Measurements from ENCODE around the gene VSIG8.

Gene VSIG8

GRCh38 chr1:159854693-159855192 is 7.7 kb downstream of the VSIG8 start:
- peak; percentile 80 for DNase-seq

DNA sequence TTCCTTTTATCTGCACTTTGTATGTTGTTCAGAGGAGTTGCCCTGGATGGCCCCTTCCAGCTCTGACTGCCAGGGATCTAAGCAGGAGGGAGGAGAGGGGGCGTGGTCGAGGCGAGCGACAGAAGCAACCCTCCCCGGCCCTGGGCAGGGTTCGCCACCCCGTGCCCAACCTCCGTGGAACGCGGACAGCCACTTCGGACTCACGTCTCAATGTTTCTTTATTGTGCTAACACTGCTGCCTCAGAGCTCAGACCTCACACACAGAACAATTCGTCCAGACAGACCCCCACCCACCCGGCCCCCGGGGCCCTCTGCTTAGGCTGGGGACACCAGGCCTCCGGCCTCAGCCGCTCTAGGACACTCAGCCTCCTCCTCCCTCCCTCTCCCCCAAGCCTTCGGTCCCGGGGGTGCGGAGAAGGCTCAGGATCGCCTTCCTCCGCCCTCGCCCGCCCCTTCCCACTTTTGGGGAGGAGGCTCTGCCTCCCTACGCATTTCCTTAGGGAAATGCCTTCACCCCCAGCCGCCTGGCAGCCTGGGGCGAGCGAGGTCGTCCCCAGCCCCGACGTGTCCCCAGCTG is 8.3 kb downstream of the VSIG8 start:
- peak; percentile 25 for DNase-seq

GRCh38 chr1:159853417-159854115 is 8.9 kb downstream of the VSIG8 start:
- peak; percentile 44 for DNase-seq

GRCh38 chr1:159851407-159851806 is 11.1 kb downstream of the VSIG8 start:
- no peak for DNase-seq

DNA sequence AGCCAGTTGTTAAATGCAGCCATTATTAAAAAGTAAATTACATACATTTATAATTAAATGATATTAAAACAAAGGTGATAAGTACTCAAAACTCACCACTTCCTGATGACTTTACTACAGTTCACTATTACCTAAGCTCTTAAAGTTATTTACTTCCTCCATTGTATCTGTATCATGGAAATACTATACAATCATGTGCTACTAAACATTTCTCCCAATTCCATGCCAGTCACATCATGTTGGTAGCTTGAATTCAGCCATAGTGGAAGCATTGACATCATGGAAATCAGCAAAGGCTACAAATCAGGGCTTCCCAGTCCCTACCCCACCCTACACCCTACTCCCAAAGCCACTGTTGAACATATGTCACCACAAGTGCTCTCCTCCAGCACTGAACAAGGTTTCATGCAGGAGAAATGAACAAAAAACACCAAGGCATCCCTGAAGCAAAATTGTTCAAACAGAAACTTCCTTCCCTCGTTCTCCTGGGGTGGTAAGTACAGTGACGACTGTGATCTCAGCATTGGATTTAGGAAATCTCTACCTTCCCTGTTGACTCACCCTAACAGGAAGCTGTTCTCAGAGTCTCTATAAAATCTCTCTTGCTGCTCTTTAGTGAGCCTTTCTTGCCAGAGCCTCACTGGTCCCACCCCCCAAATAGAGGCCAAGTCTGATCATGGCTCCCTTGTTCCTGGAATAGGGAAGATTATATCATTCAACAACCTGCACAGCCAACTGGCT is 12.7 kb downstream of the VSIG8 start:
- peak; percentile 60 for DNase-seq

DNA sequence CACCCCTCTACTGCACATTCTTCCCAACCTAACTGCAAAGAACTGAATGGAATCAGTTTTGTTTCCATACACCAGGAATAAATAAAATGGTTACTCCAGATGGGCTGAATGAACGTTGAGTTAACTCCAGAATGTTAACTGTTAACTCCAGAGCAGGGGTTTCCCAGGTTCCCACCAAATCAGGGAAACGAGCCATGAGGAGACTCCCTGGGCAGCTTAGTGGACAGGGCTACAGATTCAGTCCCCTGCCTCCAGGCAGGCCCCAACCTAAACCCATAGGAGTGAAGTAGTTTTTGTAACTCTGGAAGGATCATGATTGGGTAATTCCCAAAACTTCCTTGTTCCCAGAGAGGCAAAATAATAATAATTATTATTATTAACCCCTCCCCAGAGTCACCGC is 14.1 kb downstream of the VSIG8 start:
- no peak for DNase-seq

DNA sequence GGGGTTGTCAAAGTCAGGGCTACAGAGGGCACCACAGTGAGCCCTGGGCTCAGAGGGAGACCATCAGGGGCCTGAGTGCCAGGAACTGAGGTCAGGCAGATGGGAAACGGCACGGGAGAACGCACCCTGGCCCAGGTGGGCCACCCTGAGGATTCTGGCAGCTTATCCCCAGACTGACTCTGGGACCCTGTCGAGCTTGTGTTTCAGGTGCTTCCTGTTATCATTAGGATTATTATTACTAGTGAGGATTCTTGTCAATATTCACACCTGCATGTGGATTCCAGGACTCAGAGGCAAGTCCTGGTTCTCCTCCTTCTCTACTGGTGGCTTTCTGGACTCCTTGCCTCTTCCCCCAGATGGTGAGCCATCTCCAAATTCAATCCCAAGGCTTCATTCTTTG is 15.2 kb downstream of the VSIG8 start:
- no peak for DNase-seq

DNA sequence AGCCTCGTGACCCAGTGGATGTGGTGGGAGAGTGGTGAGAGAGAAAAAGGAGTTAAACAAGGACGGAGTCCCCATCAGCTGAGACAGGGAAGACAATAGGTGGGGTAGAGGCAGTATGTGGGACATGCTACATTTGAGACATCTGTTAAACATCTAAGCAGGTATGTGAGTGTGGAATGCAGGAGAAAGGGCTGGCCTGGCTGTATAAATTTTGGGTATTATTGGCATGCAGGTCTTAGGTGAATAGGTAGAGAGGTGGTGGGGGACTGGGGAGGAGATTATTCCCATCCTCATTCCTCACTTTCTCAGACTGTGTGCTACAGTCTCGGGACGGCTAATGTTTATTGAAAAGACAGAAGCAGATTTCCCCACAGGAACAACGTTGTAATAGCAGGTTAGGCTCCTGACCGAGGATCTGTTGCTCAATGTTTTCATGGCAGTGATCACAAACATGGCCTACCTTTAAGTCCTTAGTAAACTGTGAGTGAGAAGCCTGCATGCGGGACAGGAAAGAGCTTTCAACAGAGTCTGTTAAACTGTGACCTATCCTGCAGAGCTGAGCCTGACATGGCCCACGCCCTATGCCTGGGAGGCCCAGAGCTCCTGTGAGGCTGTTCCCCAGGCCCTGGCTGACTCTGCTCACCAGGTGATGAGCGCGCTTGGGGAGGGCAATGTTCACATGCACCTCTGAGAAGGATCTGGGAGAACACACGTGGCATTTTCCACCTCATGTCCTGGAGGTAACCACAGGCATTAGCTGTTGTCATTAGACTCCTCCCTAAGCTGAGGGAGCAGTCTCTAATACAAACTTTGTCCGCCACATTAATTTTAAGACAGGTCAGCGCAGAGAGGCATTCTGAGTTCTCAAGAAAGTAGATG is 16.5 kb downstream of the VSIG8 start:
- DNase-seq: no peak

DNA sequence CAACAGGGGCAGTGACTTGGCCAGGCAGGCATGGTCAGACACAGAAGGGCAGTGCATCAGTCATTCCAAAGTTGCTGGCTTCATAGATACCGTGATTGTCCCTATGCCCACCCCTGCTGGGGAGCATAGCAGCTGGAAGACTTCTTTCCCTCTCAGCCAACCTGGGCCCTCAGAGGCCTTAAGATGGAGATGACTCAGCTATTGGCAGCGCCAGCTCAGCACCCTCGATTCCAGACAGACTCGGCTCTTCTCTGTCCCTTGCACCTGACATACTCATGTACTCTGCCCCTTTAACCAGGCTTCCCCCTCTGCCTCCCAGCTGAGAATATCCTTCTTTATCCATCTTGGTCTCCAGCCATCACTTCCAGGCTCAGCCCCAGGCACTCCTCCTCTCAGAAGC is 19.0 kb downstream of the VSIG8 start:
- no peak for DNase-seq

- no peak for DNase-seq
Measured at GRCh38 chr1:159841749-159842148, 20.7 kb downstream of the VSIG8 start.

- no peak for DNase-seq
Measured at GRCh38 chr1:159839116-159839849, 23.2 kb downstream of the VSIG8 start.

GRCh38 chr1:159838715-159839114 is 23.7 kb downstream of the VSIG8 start:
- DNase-seq: no peak

DNA sequence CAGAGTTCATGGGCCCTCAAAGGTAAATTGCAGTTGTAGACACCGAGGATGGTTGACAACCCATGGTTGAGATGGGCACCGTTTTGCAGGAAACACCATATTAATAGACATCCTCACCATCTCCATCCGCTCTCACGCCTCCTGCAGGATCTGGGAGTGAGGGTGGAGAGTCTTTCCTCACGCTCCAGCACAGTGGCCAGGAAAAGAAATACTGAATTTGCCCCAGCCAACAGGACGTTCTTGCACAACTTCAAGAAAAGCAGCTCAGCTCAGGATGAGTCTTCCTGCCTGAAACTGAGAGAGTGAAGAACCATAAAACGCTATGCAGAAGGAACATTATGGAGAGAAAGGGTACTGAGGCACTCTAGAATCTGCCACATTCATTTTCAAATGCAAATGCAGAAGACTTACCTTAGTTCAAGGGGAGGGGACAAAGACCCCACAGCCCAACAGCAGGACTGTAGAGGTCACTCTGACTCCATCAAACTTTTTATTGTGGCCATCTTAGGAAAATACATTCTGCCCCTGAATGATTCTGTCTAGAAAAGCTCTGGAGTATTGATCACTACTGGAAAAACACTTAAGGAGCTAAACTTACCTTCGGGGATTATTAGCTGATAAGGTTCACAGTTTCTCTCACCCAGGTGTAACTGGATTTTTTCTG is 26.5 kb downstream of the VSIG8 start:
- DNase-seq: no peak

GRCh38 chr1:159835356-159835755 is 27.1 kb downstream of the VSIG8 start:
- DNase-seq: peak; percentile 23

DNA sequence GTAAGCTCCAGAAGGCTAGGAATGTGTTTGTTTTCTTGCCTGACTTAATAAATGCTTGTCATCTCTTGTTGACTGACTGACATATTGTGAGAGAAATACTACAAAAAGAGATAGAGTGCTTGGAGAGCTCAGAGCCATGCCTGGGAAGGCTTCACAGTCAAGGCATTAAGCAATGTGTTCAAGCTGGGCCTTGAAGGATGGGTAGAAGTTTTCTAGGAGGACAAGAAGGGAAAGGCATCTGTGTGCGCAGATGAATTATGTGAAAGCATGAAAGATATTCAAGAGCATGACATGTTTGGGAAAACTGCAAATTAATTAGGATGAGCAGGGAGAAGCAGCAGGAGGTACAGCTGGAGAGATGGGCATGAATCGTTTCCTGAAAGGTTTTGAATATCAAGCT is 30.1 kb downstream of the VSIG8 start:
- DNase-seq: no peak

- no peak for DNase-seq
Measured at GRCh38 chr1:159831412-159832141, 30.9 kb downstream of the VSIG8 start.

DNA sequence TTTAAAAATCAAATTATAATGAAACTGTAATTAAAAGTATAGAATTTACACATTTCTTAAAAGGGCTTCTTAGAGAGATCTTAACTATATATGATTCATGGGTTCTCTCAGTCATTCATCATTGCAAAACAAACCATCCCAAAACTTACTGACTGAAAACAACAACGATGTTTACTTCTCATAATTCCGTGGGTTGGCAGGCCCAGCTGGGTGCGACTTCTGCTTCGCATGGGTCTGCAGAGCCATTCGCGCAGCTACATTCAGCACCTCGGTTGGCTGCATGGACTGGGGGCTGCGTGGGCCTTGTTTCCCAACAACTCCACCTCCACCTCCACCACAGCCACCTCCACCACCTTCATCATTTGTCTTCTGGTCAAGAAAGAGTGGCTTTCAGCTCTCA is 31.7 kb downstream of the VSIG8 start:
- no peak for DNase-seq

DNA sequence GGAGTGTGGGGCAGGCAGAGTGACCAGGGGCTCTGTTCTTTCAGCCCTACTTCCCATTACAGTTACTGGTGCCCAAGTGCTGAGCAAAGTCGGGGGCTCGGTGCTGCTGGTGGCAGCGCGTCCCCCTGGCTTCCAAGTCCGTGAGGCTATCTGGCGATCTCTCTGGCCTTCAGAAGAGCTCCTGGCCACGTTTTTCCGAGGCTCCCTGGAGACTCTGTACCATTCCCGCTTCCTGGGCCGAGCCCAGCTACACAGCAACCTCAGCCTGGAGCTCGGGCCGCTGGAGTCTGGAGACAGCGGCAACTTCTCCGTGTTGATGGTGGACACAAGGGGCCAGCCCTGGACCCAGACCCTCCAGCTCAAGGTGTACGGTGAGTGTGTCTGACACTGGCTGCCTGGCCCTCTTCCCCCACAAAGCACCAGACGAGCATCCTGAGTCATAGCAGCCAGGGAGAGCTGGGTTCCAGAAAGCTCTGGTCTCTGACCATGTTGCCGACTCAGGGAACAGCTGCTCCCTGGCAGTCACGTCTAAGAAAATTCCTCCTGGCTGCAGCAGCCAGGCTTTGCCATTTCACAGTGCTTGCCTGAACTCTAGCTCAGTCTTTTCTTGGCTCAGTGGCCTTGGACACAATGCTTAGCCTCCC is 32.5 kb downstream of the VSIG8 start:
- DNase-seq: peak; percentile 82

DNA sequence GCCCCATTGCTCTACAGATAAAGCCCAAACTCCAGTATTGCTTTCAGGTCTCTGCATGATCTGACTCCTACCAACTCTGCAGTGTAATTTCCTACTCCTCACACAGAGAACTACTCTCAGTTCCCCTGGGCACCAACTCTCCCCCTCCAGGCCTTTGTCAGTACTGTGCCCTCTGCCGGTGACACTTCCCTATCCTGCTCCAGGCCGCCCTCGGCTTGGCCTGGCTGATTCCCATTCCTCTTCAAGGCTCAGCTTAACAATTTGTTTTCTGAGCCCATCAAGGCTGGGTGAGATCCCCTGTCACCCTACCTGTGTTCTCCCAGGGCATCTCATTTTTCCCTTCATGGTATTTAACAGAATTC is 33.2 kb downstream of the VSIG8 start:
- no peak for DNase-seq

DNA sequence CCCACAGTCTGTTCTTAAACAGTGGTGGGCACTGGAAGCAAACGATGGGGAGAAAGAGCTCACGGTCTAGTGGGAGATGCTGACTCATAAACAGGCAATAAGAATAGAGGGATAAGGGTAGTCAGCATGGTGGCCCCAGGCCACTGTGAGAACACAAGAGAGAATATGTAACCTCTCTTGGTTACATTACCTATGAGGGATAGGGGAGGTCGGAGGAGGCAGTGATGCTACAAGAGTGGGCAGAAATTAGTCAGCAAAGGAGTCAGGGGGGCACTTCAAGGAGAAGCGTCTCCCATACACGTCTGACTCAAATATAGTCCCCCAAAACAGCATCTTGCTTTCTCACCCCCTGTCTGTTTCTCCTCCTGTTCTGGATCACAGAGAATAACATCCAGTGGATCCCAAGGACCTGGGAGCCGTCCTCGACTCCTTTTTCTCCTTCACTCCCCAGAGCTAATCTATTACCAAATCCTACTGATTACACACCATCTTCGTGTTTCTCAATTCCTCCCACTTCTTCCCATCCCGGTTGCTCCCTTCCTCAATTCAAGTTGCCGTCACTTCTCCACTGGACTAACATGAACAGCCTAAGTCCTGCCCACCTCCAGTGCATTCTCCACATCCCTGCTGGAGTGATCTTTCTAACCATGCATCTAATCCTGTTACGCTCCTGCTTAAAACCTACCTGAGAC is 33.7 kb downstream of the VSIG8 start:
- DNase-seq: no peak

All from fibroblast of skin of right quadriceps (primary cell).